PFSK-1 (cell line): ENCODE measurements around the gene ABCC2.

Source experiments
- POLR2AphosphoS5 ChIP-seq: IDR thresholded peaks from 2 replicates; pipeline ENCODE4 v1.6.1; 2012; ENCODE audit warnings: low read depth, mild to moderate bottlenecking, control low read depth, low read length, moderate library complexity
- REST ChIP-seq, 2 experiments: IDR thresholded peaks; 2 replicates each; pipeline versions ENCODE4 v1.6.1 to v1.8.0; 2011 to 2012; ENCODE audit warnings: low read depth in 2 of 2, low read length in 2 of 2, control low read depth in 1 of 2, inconsistent platforms in 1 of 2, mild to moderate bottlenecking in 1 of 2, moderate library complexity in 1 of 2; ENCODE audit not compliant: insufficient read depth in 1 of 2
- SIN3A ChIP-seq: IDR thresholded peaks from 2 replicates; pipeline ENCODE4 v1.6.1; 2012; ENCODE audit warnings: mild to moderate bottlenecking, low read length, moderate library complexity, borderline replicate concordance; ENCODE audit not compliant: insufficient read depth

GRCh38 chr10:99793819-99794218 lies 11.4 kb downstream of the ABCC2 start:
- TF ChIP-seq POLR2AphosphoS5 = no peak
- no peak for TF ChIP-seq REST (IDR thresholded peaks at IDR 0.05; ENCODE audit: insufficient read depth in 1 of 2, low read depth in 2 of 2, low read length in 2 of 2)
- no peak for TF ChIP-seq SIN3A
